Epidermal melanocyte (primary cell): ENCODE data around the gene MPRIP.
A peak's percentile ranks its signal among the peaks of the same experiment; 100 is the strongest.

Experiments used
- DNase-seq: peaks from one replicate; pipeline ENCODE4 v3.0.0; 2011; ENCODE audit warnings: low spot score; ENCODE audit not compliant: insufficient read length

MPRIP gene

DNA sequence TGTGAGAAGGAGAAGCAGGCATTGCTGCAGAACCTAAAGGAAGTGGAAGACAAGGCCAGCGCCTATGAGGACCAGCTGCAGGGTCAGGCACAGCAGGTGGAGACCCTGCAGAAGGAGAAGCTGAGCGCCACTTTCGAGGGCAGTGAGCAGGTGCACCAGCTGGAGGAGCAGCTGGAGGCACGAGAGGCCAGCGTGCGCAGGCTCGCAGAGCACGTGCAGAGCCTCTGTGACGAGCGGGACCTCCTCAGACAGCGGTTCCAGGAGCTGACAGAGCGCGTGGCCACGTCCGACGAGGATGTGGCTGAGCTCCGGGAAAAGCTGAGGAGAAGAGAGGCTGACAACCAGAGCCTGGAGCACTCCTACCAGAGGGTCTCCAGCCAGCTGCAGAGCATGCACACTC is 122.4 kb downstream of the MPRIP start:
- no peak for DNase-seq

DNA sequence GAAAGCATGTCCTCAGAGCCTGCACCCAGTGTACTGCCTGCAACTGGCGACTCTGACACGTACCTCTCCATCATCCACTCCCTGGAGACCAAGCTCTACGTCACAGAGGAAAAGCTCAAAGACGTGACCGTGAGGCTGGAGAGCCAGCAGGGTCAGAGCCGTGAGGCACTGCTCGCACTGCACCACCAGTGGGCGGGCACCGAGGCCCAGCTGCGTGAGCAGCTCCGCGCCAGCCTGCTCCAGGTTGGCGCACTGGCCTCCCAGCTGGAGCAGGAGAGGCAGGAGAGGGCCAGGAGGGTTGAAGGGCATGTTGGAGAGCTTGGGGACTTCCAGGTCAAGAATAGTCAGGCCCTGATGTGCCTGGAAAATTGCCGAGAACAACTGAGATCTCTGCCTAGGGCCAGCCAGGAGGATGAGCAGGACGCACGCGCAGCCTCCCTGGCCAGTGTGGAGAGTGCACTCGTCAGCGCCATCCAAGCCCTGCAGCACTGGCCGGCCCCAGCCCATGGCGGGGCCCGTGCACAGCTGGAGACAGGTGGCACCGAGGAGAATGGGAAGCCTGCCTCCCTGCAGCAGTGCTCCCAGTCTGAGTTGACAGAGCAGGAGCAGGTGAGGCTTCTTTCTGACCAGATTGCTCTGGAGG is 123.5 kb downstream of the MPRIP start:
- no peak for DNase-seq

DNA sequence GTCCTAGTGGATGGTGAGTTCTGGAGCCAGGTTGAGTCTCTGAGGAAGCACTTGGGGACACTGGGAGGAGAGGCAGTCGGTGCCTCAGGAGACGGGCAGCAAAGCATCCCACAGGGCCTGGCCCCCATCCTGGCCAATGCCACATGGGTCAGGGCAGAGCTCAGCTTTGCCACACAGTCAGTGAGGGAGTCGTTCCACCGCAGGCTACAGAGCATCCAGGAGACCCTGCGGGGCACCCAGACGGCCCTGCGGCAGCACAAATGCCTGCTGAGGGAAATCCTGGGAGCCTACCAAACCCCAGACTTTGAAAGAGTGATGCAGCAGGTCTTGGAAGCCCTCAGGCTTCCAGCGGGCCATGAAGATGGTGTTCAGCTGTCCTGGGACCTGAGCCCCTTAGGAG is 124.2 kb downstream of the MPRIP start:
- DNase-seq: no peak

DNA sequence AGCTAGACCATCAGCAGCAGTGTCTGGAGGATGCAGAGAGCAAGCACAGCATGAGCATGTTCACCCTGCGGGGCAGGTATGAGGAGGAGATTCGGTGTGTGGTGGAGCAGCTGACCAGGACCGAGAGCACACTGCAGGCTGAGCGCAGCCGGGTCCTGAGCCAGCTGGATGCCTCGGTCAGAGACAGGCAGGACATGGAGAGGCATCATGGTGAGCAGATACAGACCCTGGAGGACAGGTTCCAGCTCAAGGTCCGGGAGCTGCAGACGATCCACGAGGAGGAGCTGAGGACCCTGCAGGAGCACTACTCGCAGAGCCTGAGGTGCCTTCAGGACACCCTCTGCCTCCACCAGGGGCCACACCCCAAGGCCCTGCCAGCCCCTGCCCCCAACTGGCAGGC is 125.1 kb downstream of the MPRIP start:
- no peak for DNase-seq

DNA sequence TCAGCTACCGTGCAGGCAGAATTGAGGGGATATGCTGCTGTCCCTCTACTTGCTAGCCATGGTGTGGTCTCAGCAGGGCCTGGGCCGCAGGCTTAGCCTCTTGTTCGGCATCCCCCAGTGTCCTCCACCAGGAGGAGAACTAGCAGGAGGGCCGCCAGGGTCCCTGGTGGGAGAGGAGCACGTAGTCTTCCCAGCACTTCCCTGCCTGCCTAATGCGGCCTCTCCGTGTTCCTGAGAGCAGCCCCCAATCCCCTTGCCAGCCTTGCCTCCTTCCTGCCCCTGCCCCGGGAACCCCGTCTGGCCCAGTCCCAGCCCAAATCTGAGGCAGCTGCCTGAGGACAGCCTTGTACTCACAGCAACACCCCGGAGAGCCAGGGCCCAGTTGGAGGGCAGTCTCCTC is 125.7 kb downstream of the MPRIP start:
- no peak for DNase-seq

DNA sequence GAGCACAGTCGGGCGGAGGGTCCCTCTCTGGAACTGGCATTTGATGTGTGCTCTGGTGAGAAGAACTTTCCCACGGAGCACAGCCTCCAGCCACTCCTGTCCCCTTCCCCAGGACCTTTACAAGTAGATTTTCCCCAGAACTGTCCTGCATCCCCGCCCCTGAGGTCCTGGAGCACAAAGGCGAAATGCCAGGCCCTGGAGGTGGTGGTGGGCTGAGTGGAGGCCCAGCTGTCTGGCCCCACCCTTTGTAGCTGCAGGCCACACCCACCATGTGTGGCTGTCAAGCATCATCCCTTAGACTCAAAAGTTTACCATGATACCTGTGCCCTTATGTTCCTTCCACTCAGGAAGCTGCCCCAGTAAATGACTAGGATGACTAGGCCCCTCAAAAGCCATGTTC is 126.1 kb downstream of the MPRIP start:
- DNase-seq: no peak

DNA sequence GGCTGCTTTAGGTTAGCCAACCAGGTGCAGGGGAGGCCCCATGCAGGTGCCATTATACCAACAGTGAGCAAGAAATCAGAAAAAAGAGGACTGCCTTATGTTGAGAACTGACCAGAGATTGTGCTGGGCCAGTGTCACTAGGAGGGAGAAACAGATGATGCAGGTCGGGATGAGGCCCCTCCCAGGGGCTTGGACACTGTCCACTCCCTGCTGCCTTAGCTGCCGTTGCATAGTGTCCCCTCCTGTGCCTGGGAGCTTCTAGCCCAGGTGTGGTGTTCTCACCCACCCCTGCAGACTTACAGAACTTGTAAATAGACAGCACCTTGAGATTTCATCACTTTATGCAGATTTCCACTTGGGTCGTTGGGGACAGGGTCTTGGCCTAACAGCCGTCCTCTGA is 127.1 kb downstream of the MPRIP start:
- no peak for DNase-seq

DNA sequence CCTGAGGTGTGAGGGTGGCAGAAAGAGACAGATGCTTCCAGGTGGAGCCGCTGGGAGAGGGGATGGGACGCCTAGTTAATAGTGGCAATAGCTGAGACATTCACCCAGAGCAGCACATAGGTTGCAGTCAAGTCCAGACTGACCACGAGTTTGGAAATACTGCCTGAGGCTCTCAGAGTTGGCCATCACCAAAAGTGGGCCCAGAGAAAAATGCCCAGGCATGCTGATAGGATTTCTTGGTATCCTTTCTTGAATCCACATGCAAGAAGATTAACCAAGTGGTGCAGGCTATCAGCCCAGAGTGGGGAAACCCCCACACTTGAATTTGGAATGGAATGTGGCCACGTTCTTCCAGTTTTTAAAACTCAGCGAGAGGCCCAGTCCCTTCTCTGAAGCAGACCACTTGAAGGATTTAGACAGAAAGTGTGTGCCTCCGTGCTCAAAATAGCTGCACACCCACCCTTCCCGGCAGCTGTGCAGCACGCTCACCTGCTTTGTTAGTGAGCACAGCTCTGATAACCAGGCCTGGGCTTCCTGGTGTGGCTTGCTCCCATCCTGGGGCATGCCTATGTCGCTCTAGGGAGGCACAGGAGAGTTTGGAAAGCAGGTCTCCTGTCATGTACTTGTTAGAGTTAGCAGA is 128.2 kb downstream of the MPRIP start:
- peak; percentile 72 for DNase-seq

DNA sequence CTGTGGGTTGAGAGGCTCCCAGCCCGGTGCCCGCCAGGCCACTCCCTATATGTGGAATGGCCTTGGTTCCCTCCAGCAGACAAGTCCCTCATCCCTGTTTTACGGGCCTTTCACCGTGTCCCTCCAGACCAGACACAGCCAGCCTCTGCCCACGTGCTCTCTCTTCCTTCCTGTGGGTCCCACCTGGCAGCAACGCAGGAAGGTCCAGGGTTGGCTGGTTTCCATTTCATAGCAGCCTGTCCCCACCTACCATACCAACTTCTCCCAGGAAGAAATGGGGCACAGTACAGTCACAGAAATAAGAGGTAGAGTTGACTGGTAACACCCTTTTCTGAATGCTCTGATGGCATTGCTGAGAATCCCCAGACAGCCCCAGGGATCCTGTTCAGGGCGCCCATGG is 128.9 kb downstream of the MPRIP start:
- DNase-seq: no peak

DNA sequence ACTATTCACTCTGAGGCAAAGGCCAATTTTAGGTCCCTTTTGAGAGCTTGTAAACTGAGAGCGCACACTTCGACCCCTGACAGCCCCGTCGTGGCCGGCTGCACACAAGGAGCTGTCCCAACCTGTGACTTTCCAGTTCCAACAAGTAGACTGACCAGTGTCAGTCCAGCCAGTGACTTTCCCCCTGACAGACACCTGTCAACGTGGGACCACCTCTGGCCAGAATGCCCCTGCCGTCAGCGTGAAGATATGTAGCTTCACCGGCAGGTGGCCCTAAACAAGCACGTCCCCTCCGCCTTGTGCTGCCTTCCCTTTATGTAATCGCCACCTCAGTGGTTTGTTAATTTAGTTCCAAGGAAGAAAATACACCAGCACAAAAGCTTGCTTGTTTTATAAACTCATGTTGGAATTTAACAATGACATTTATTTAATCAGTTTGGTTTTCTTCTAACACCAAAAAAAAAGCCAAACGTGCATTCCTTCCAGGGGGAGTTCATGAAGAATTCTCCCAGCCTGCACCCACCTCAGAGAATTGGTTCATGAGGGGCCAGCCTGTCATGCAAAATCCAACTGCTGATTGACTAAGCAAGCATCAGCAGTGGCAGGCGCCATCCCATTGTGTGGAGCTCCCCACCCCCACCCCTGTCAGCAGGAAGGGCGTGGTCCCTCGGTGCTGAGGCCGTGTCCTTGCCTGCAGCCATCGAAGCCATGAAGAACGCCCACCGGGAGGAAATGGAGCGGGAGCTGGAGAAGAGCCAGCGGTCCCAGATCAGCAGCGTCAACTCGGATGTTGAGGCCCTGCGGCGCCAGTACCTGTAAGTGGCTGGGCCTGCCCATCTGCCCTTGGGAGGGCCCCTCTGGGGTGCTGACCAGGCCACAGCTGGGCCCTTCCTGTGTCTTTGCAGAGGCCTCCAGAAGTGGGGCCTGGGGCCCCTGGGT is 130.0 kb downstream of the MPRIP start:
- no peak for DNase-seq

DNA sequence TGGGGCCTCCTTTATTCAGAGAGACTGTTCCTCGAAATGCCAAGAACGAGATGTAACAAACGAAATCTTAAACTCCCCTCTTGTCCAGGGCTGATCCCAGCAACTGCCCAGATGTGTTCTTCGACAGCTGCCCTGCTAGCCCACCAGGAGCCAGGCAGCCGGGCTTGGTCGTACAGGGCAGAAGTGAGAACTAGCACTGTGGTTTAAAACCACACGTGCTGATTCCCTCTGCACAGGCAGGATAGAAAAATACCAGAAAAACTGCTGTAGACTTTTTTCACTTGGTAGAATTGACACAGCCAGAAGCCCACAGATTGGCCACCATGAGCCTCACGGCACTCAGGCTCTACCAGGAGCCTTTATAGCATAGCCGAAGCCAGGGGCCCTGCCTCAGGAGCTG is 130.7 kb downstream of the MPRIP start:
- no peak for DNase-seq

DNA sequence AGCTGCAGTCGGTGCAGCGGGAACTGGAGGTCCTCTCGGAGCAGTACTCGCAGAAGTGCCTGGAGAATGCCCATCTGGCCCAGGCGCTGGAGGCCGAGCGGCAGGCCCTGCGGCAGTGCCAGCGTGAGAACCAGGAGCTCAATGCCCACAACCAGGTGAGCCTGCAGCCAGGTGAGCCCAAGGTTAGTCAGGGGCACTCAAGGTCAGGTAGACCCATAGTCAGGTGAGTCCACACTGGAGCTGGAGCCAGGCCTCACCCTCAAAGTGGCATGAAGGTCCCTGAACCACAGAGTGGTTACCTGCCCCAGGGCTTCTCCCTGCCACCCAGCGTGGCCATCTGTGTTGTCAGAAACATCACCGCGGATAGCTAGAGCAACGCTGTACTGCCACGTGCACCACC is 131.7 kb downstream of the MPRIP start:
- DNase-seq: no peak

DNA sequence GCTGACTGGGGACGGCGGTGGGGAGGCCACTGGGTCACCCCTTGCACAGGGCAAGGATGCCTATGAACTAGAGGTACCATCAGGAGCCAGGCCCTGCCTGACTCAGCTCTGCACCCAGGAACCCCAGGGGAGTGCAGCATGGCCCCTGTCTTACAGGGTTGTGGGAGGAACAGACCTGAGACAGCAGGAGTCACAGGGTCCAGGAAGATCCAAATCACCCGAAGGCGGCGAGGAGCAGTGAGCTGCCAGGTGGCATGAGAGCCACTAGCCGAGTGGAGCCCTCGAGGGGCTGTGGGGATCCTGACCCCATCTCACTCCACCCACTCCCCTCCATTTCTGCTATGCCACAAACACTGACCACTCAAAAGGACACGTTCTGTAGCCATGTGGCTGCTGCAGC is 133.1 kb downstream of the MPRIP start:
- no peak for DNase-seq

DNA sequence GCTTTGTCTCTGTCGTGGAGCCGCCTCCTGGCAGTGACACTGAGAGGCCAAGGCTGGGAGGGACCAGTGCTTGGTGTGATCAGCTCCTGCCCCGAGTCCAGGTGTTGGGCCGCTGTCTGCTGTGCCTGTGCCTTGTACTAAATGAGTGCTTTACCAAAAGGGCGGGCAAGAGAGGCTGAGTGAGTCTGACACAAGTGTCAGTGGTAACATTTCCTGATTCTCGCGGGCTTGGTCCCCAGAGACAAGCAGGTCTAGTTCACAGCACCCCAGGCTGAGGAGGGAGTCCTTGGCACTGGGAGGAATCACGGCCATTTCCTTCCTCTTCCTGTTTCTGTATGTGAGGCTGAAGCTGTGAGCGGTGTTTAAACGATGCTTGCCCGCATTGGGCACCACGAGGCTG is 133.7 kb downstream of the MPRIP start:
- DNase-seq: no peak

DNA sequence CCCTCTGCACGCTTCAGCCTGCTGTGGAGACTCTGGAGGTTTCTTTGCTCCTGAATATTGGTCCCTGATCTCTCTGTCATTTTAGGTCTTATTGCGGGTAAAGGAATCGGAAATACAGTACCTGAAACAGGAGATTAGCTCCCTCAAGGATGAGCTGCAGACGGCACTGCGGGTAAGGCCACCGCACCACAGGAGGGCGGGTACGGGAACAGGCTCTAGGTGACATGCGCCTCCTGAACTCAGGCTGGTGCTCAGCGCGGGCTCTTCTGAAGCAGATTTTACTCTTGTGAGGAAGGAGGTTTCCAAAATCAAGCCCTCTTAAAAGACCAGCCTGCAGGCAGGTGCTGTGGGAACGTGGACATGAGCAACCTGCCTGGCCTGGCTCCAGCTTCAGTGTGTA is 134.1 kb downstream of the MPRIP start:
- no peak for DNase-seq

DNA sequence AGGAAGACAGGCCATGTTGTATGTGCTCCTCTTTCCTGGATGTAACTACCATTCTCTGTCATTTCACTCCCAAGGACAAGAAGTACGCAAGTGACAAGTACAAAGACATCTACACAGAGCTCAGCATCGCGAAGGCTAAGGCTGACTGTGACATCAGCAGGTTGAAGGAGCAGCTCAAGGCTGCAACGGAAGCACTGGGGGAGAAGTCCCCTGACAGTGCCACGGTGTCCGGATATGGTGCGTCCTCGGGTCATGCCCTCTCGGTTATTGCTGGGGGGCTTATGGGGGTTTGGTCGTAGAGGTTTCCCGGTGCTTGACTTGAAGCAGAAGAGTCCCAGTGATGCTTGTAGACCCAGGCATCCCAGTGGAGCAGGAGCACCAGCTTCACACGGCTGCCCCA is 134.9 kb downstream of the MPRIP start:
- no peak for DNase-seq

DNA sequence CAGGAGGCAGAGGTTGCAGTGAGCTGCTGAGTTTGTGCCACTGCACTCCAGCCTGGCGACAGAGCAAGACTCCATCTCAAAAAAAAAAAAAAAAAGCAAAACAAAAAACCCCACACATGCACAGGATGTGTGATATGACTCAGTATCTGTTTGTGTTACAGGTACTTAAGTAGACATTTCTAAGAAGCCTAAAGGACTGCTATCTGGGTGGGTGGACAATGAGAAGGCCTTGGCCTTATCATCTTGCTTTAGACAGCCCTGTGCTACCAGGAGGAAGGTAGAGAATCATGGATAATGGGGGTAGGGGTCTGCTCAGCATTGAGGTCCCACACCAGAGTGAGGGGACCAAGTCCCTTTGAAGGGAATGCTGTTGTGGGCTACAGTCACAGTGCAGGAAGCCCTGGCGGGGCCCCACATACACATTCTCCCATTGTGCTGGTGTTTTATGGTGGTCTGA is 137.1 kb downstream of the MPRIP start:
- DNase-seq: no peak

DNA sequence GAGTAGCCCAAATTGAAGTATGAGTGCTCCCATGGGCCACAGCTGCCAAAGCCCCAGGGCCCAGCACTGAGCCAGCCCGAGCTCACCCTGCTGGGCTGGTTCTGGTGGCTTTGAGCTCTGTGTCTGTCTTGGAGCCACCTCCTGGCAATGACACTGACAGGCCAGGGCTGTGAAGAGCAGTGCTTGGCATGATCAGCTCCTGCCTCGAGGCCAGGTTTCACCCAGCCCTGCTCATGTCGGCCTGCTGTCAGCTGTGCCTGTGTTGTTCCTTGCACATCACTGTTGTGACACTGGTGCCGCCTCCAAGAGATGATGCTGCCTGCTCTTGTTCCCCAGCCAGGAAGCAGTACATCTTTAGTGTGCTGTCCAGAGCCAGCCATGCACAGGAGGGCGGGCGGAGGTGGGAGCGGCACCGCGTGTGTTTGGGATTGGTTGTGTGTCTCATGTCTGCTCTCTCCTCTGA is 137.9 kb downstream of the MPRIP start:
- DNase-seq: no peak

DNA sequence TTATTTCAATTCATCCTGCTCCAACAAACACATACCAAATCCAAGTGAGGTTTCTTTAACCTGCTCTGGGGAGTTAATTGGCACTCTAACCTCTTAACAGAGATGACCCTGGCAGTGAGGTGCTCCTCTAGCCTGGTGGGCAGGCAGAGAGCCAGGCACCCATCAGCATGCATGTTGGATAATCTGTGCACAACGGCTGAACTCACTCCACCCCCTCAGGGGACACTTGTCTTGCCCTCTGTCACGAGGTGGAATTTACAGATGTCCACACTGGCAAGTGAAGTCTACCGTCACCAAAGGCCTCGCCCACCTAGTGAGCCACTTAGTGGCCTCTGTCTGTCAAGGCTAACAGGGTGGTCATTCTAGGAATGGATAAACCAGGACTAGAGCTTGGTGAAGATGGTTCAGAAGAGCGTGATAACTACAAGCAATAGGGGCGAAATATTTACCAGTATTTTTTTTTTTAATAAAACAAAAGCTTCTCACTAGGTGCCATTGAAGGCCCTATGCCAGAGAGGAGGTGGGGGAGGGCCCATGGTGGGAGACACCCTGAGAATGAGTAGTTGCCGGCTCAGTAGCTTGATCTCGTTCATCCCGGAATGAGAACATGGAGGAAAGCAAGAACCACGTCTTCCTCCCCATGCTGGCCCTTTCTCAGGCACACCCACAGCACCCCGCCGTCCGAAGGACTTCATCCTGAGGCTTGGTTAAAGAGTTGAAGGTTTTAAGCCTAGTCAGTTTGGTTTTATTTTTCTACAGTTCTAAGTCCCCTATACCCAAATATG is 138.7 kb downstream of the MPRIP start:
- DNase-seq: no peak

DNA sequence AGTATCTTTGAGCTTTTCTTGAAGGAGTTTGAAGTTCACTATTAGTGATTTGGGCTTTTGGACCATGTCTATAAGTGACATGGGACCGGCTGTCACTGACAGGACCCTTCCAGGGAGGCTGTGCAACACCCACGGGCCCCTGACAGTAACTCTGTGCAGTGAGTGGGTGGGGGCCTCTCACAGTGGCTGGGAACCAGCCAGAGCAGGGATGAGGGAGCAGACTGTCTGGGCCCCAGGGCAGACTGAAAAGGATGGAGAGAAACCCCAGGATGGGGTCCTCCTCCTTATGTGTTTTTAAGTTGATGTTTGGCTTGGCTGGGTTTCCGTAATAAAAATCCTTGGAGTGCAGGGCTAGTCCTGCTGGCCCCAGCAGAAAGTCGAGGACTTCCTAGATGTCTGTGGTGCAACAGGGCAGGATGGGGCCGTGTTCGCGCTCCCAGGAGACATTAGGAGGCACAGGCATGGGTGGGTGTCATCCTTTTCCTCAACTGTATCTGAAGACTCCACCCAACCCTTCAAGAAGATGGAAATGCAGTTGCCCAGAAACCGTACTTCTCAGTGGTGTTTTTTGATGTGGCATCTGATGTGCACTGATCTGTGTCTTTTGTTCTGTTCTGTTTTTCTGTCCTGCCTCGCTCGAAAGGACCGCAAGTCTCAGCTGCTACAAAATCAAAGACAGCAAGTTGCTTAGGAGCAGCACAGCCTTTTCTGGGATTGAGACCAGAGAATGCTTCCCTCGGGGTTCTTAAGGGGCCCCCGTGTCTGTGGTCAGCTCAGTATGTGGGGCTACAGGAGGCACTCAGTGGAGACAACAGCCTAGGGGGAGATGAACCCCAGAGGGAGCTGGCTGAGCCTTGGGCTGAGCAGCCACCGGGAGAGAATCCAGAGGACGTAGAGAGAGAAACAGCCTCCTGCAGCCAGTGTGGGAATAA is 139.7 kb downstream of the MPRIP start:
- DNase-seq: no peak
